ENCODE measurements around the gene CRYBA1.

The CRYBA1 gene

GRCh38 chr17:29283961-29284360 is 37.3 kb downstream of the CRYBA1 start:
- no peak for DNase-seq

DNA sequence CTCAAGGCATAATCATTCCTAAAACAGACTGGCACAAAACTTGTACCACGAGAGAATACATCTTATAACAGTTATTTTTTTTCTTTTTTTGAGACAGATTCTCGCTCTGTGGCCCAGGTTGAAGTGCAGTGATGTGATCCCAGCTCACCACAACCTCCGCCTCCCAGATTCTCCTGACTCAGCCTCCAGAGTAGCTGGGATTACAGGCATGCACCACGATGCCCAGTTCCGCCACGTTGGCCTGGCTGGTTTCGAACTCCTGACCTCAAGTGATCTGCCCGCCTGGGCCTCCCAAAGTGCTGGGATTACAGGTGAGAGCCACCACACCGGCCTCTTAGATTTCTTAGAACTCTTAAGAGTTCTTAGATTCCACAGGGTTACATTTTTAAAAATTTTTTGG is 43.2 kb downstream of the CRYBA1 start:
- DNase-seq, result no peak

GRCh38 chr17:29291163-29291752 is 44.6 kb downstream of the CRYBA1 start:
- peak; percentile 16 for DNase-seq

- peak; percentile 75 for DNase-seq
Observed at GRCh38 chr17:29292071-29292991, 45.7 kb downstream of the CRYBA1 start.

GRCh38 chr17:29292992-29293889 is 46.6 kb downstream of the CRYBA1 start:
- peak; percentile 62 for DNase-seq

DNA sequence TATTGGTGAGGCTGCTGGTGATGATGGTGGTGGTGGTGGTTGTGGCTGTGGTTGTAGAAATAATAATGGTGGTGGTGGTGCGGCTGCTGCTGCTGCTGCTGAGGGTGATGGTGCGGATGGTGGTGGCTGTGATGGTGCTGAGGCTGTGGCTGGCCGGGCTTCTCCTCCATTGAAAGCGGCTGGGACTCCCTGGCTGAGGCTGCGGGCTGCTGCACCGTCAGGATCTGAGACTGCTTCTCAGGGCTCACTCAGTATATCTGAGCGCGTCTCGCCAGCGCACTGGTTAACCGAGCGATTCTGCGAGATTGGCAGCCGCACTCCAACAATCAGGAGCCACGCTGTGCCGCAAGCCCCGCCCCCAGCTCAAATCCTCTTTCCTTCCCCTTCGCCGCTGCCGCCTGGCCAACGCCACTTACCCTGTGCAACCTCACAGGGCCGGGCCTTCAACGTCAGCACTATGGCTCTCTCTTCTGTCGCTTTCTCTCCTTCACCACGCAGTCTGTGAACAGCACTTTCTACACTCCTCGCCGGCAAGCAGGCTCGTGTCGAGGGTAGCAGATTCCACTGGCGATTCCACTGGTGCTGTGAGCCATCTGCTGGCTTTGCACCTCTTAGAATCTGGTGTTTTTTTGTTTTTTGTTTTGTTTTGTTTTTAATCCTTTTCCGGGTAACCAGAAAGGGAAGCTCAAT is 47.4 kb downstream of the CRYBA1 start, which contains the start of gene NUFIP2:
Gene NUFIP2 (minus strand): TSS at position 259 of the 690 bp plus-strand sequence. CDS start 89 bp downstream, at position 170.
- peak; percentile 99 for DNase-seq

DNA sequence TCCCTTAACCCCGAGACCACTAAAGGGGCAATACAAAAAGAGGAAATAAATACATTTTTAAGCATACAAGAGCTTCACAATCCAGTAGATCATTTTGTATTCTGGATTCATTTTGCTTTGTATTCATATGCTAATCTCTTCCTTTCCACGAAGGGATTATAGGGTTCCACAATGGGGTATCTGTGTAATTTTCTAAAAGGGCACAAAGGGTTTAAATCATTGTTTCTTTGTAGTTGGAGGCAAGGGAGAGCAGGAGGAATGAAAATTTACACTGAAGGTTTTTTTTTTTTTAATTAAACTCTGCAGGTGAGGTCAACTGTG is 47.9 kb downstream of the CRYBA1 start:
- DNase-seq, result no peak

GRCh38 chr17:29295420-29295819 is 48.8 kb downstream of the CRYBA1 start:
- DNase-seq, result no peak

GRCh38 chr17:29299031-29299430 is 52.4 kb downstream of the CRYBA1 start:
- DNase-seq, result no peak

DNA sequence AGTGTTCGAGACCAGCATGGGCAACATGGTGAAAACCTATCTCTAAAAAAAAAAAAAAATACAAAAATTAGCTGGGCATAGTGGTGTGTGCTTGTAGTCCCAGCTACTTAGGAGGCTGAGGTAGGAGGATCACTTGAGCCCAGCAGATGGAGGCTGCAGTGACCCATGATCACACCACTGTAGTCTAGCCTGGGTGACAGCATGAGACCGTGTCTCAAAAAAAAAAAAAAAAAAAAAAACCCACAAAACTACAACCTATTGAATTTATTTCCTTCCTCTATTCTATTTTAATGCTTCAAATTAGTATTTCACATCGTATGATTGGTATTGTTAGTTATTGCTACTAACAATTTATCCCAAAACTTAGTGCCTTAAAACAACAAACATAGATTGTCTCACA is 56.7 kb downstream of the CRYBA1 start:
- no peak for DNase-seq
